NCI-H128 (cell line): ENCODE data around the gene TSPAN14.
"Not testable (repeated sequence)": the region's sequence is repeated elsewhere in the genome, so short reads cannot be mapped to it uniquely, and the experiment has no call there.

Experiments
- DNase-seq: peaks from one replicate; lab custom pipeline; 2025; ENCODE audit not compliant: unreplicated experiment; lab: John Stamatoyannopoulos, UW

The TSPAN14 gene

DNA sequence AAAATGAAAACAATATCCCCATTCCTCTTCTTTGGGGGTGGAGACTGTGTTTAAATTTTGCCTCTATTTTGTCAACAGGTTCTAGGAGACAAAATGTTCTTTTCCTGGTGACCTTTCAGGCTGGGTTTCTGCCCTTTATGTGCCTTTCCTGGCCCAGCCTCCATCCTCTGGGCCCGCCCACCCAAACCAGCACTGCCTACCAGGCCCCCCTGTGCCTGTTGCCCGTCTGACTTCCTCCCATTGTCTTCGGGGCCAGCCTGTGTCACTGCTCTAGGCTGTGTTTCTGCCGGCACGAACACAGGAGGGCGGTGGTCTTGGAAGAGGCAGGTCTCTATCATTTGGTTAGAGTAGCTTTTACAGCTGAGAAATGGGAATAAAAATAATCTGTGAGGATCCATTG is 13.9 kb downstream of the TSPAN14 start:
- DNase-seq: no peak

DNA sequence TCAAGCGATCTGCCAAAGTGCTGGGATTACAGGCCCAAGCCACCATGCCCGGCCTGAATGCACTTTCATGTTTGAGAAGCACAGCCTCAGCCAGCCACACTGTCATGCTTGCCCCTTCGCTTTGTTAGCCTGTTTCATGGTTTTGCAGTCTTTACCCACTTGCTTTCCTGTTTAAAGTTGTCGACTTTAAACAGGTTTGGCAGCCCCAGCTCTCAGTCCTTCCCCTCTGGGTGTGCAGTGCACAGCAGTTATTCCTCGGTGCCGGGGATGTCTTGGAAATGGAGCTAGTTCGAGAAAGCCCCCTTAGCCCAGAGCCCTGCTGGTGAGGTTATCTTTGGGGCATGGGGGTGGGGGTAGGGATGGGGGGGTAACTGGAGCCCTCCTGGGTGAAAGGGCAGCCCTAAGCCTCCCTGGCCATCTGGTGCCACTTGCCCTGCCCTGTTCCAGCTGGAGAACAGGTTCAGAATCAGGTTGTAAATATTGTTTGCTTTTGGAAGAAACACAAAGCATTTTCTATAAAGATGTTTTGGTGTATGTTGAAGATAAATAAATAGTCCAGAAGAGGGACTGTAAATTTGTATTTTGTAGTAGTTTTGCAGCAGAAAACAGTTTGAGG is 14.8 kb downstream of the TSPAN14 start:
- DNase-seq: no peak

DNA sequence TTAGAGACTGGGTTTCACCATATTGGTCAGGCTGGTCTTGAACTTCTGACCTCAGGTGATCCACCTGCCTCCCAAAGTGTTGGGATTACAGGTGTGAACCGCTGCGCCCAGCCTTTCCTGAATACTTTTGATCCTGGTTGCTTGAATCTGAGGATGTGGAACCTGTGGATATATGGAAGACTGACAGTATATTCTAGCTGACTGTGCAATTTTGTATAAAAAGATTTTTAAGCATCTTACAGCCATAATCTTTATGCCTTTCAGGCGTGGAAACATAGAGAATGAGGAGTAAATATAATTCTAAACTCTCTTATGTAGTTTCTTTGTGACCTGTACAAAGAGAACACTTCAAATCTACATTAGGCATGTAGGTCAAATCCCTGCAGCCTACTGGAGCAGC is 16.2 kb downstream of the TSPAN14 start:
- DNase-seq: no peak

DNA sequence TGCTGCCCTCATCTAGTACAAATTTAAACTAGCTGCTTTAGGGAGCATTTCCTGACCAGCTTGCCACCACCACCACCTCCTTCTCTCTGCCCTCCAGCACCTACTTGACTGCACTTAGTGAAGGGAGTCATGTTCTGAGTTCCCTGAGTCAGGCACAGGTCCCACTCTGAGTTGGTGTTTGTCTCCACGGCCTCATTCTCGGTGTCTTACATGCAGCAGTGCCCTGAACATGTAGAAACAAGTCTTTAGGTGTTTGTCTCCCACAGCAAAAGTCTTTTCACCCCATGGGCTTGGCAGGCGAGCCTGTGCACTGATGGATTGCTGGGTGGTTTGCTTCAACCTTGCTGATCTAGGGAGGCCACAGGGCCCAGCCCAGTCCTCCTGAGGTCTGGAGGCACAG is 16.9 kb downstream of the TSPAN14 start:
- DNase-seq: no peak

DNA sequence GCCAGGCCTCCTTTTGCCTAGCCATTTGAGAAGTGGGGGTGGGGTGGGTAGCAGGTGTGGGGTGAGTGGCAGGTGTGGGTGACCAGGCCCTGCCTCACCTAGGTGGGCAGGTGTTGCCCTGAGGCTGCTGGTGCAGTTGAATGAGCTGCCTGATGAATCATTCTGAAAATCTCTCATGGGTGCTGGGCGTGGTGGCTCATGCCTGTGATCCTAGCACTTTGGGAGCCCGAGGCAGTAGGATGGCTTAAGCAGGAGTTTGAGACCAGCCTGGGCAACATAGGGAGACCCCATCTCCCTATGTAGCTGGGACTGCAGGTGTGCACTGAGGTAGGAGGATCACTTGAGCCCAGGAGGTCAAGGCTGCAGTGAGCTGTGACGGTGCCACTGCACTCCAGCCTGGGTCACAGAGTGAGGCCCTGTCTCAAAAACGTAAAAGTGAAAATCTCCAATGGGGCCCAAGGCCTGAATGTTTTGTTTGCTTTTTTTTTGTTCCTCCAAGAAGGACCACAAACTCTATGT is 17.7 kb downstream of the TSPAN14 start:
- DNase-seq: no peak

DNA sequence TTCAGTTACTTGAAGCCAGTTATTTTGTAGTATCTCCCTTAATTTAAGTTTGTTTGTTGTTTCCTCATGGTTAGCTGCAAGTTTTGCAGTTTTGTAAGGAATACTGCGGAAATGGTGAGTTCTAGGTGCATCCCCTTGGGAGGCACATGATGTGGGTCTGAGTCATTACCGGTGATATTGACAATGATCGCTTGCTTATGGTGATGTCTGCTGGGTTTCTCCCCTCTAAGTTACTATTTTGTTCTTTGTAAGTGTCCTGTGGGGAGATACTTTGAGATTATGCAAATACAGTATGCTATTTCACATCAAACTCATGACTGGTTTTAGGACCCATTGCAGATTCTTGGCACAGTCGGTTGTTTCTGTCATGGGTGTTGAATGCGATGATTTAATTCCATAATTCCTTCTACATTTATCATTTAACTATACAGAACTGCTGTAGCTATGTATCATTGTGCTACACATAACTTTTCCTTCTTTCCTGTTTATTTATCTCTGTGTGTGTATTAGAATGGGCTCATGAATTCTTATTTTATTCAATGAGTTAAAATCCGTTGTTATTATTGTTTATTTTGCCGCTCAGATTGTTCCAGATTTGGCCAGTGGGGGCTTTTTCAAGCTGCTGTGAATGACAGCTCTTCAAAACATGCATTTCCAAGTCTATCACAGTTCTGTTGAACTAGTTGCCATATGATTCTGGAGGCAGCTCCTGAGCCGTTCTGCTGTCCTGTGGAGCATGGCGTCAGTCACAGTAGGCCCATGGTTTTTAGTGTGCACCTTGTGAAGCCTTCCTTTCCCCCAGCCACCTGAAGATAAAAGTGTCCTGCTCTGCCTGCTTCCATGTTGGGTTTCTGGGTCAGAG is 18.4 kb downstream of the TSPAN14 start:
- DNase-seq: no peak

DNA sequence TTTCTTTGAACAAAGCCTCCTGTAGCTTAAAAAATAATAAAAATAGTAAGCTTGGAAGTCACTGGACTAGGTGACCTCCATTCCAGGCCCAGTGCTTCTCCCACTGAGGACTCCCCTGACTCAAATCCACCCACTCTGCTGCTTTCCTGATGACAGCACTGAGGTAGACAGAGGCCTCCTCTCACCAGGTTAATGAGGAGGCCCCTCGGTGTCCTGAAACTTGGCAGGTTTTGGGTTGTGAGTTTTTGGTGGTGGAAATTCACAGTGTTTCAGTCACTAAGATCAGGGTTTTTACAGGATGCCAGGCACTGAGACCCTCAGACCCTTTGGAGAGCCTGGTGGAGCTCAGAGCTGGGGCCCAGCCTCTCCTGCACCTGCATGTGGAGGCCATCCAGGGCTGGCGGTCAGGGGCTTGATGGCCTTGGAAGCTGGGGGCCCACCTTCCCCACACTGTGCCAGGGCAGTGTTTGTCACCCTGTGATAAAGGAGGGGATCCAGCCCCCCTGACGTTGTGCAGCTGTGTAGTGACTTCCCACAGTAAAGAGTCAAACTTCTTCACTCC is 19.1 kb downstream of the TSPAN14 start:
- no peak for DNase-seq

DNA sequence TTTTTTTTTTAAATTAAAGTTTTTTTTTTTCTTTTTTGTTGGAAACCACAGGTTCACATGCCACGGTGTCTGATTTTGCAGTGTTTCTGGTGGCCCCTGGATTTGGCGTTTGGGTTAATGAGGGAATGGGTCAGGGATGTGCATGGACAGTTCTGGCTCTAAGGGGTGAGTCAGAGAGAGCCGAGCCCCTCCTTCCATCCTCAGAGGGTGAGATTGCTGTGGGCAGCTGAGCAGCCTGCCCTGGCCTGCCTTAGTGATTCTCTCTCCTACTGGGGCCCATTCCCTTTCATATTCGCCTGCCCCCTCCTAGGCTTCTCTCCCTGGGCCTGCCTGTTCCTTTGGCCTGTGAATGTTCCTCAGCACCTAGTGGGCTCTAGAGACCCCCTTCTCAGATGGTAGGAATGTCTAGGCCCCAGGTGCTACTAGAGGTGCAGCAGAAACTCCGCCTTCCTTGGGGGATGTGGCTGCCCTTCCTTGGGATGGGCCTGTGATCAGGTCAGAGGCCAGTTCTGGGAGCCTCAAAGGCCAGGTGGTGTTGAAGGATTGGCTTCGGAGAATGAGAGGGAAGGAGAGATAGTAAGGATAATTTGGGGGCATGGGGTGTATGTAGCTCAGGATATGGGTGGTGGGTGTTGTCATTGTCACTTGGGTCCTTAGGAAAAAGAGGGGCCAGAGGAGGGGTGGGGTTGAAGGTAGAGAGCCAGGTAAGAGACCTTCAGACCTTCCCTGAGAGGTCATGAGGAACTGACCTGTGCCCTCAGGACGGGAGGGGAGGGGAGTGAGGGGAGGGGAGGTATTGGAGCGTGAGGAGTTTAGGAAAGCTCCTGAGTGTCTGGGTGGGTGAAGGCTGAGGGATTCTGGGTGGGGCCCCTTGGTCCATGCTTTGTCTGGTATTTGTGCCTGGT is 19.8 kb downstream of the TSPAN14 start:
- DNase-seq: no peak

DNA sequence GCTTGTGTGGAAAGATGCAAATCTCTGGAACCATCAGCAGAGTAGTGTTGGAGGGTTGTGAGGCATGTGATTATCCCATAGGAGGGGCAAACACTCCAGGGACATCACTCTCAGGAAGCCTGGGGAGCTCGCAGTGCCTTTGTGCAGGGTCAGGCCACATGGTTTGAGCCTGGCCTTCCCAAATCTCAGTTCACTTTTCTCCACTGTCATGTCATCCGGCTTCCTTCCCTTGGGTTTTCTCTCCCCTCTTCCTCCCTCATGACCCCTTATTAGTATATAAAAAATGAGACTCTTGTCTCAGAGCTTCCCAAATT is 20.4 kb downstream of the TSPAN14 start:
- no peak for DNase-seq

DNA sequence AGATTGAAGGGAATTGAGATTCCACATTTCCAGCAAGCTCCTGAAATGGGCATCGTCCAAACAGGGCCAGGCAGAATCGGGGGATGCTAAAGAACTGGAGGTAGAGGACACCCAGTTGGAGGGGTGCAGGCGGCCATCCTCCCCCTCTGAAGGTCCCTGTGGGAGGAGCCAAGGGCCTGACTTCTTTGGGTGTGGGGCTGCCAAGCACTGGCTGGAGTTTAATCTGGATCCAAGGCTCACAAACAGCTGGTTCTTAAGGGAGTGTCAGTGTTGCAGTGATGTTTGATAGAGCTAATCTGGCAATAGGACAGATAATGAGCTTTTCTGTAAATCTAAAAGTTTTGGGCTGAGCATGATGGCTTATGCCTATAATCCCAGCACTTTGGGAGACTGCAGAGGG is 20.8 kb downstream of the TSPAN14 start:
- DNase-seq: no peak

DNA sequence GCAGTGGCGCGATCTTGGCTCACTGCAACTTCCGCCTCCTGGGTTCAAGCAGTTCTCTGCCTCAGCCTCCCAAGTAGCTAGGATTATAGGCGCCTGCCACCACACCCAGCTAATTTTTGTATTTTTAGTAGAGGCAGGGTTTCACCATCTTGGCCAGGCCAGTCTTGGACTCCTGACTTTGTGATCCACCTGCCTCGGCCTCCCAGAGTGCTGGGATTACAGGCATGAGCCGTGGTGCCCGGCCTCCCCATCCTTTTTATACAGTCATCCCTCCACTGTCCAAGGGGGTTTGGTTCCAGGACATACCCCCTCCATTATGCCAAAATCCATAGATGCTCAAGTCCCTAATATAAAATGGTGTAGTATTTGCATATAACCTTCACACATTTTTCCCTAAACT is 21.5 kb downstream of the TSPAN14 start:
- DNase-seq: not testable (repeated sequence)

DNA sequence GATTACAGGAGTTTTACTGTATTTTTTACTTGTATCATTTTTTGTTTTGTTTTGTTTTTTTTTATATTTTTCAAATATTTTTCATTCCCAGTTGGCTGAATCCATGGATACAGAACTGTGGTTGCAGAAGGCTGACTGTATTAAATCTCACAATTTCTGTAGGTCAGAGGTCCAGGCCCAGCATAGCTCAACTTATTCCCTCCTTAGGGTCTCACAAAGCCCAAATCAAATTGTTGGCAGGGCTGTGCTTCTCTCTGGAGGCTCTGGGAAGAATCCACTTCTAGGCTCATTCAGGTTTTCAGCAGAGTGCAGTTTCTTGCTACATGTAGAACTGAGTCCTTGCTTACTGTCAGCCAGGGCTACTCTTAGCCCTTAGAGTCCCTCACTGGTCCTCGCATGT is 22.6 kb downstream of the TSPAN14 start:
- no peak for DNase-seq

DNA sequence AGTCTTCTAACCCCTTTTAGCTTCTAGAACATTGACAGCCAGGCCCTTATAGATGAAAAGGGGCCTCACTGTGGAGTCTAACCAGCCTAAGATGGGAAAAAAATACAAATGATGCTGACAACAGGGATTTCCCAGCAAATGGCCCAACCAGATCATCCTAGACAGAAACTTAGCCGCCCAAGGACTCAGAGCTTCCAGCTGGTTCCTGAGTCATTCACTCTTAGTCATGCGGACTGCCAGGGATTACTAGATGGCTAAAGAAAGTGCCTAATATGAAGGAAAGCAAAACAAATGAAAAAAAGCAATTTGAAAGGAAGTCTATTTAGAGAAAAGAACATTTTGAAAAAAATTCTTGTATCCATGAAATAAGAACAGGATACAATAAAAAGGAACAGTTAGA is 23.7 kb downstream of the TSPAN14 start:
- no peak for DNase-seq

DNA sequence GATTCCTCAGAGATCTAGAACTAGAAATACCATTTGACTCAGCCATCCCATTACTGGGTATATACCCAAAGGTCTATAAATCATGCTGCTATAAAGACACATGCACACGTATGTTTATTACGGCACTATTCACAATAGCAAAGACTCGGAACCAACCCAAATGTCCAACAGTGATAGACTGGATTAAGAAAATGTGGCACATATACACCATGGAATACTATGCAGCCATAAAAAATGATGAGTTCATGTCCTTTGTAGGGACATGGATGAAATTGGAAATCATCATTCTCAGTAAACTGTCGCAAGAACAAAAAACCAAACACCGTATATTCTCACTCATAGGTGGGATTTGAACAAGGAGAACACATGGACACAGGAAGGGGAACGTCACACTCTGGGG is 26.3 kb downstream of the TSPAN14 start:
- DNase-seq: not testable (repeated sequence)

DNA sequence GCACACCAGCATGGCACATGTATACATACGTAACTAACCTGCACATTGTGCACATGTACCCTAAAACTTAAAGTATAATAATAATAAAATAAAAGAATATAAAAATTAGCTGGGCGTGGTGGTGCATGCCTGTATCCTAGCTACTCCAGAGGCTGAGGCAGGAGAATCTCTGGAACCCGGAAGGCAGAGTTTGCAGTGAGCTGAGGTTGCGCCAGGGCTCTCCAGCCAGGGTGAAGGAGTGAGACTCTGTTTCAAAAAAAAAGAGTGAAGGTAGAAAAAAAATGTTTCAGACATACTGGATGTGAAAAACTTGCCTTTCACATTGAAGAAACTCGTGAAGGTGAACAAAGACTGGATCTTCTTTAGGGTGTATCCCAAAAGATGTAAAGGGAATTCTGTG is 26.7 kb downstream of the TSPAN14 start:
- DNase-seq: no peak

DNA sequence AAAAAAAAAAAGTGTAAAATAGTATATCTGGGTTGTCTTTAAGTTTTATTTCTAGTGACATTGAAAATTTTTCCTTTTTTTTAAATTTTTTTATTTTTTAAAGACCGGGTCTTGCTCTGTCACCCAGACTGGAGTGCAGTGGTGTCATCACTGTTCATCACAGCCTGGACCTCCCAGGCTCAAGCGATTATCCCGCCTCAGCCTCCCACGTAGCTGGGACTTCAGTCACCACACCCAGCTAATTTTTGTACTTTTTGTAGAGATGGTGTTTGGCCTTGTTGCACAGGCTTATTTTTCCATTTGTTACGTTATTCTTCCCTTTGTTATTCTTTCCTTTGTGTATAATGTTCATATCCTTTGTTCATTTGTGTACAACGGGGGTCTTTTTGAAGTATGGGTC is 30.1 kb downstream of the TSPAN14 start:
- DNase-seq: no peak

DNA sequence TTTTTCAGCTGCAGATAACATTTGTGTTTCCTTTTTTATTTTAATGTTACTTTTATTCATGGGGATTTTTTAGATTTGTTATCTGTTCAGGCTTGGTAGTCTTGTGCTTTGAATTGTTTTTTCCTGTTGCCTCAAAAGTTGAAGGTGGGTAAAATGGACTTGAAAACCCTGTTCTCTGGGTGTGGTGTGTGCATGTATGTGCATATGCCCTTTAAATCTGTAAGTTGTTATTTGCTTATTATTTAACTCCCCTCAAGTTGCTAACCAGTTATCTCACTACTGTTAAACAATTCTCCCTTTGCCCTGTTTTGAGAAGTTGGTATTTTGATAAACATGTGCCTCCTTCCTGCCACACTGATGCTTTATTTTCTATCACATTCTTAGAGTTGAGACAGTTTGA is 30.6 kb downstream of the TSPAN14 start:
- DNase-seq: no peak

DNA sequence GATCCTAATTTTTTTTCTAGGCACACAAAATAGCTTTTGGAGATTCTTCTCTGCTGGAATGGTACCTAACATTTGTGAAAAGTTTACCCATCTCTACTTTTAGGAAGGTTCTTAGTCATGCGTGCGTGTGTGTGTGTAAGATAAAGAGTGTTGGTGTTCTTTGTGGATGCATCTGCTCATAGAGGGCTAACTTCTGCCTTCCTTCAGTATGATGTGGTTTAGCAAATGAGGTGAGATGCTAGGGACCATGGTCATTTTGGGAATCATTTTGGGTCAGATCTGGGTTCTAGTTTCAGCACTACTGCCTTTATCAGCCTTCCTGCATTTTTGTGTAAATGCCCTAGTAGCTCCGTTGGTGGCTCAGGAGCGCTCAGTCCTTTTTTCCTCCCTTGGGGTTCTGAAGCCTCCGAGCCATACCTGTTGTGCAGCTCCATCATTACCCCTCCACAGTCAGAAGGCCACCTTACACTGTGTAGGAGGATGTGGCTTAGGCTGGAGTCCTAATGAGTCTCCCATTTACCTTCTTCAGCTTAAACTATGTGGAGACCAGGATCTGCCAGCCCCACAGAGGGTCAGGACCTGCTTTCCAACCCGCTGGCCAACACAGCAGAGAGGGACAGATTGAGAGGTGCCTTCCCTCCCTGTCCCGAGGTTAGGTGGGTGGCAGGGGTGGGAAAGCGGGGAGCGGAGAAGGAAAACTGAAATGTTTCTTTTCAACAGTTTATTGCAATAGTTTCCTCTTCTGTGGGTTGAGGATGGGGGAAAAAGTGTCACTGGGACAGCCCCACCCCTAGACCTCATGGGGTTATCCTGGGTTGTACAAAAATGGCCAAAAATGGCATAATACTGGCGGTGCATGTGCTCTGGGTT is 31.2 kb downstream of the TSPAN14 start:
- DNase-seq: no peak

DNA sequence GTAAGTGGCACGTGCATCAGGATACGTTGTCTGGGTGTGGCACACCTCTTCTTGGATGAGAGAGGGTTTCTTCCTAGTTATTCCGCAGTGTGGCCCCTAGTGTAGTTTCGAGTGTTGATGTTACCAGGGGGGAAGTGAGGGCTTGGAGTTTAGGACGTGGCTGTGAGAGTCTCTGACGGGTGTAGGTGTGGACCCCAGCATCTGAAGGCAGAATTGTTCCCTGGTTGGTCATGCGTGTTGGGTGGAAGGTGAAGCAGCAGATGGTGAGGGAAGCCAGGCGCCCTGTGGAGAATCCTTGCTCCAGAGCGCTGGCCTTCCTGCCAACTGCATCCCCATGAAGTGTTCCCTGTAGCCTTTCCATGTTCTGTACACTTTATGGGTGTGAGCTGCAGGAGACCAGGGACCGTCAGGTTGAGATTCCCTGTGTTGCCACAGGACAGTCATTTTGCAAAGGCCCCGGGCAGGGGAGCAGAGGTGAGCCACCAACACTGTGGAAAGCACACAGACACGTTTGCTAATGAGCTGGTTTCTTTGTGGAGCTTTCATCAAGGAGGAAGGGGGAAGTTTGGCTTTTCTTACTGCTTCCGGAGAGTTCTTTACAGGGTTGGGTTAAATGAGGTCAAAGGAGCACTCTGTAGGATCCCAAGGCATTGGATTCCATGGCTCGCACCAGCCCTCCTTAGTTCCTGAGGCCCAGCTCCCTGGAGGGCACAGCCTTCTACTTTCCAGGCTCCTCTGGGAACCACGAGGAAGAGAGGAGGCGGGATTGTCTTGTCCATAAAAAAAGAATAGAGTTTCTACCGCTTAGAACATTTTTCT is 32.0 kb downstream of the TSPAN14 start:
- DNase-seq: no peak
